ENCODE results near the gene RNF103. TPM values are rescaled to one million over a fixed set of nuclear protein-coding genes. Genes with fewer than 3 reads are reported as not detected.

The RNF103 gene
- total RNA-seq, 4 donors from 2014 or later = 22.3 to 127 (median 102) TPM

DNA sequence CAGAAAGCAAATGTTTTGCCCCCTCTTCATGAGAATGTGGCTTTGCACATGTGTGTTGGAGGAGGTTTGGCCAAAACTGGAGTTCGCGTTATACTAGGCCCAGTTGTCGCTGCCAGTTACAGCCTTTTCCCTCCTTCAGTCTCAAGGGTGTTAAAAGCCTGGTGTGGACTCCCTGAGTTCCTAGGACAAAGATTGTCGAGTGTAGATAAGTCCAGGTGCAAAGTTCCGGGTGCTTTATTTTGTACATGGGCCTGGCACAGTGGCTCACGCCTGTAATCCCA lies 542 bp upstream of the RNF103 start:
- no peaks in the 10 kb centered on the region for H3K27me3 ChIP-seq
- peak overlapping the region; percentile 96 to 99 (median 98) for H3K27ac ChIP-seq
- peaks cover 0 to 30% (median 6%) of the 10 kb centered on the region in 4 donors for H3K4me1 ChIP-seq
- H3K36me3 ChIP-seq = peaks cover 0 to 11% (median 0%) of the 10 kb centered on the region in 3 donors
- H3K4me3 ChIP-seq = peak overlapping the region in 3 of 4 donors; percentile 74 to 93 (median 88)
- DNase-seq = peak in 1 of 3 donors; percentile 58
- no peaks in the 10 kb centered on the region for H3K9me3 ChIP-seq
- TF ChIP-seq, protein P1, sequence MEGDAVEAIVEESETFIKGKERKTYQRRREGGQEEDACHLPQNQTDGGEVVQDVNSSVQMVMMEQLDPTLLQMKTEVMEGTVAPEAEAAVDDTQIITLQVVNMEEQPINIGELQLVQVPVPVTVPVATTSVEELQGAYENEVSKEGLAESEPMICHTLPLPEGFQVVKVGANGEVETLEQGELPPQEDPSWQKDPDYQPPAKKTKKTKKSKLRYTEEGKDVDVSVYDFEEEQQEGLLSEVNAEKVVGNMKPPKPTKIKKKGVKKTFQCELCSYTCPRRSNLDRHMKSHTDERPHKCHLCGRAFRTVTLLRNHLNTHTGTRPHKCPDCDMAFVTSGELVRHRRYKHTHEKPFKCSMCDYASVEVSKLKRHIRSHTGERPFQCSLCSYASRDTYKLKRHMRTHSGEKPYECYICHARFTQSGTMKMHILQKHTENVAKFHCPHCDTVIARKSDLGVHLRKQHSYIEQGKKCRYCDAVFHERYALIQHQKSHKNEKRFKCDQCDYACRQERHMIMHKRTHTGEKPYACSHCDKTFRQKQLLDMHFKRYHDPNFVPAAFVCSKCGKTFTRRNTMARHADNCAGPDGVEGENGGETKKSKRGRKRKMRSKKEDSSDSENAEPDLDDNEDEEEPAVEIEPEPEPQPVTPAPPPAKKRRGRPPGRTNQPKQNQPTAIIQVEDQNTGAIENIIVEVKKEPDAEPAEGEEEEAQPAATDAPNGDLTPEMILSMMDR (IDR thresholded peaks at IDR 0.05) = no peak
- no peak for TF ChIP-seq POLR2A (IDR thresholded peaks at IDR 0.05)

DNA sequence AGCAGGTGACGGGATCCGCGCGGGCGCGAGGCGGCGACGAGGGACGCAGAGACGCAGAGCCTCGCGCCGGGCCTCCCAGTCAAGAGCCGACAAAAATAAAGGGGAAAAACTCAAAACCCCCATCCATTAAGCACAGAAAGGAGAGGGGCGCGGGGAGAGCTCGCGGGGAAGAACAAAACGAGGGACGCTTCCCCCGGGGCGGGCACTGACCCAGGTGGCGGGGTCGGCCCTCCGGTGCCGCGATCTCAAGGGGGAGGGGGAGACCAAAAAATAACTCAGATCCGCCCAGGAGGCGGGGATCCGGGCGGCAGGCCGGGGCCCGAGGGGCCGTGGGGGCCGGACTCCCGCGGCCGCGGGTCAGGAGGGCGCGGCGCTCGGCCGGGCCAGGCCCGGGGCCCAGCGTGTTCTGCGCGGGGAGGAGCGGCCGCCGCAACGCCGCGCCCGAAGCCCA lies 597 bp downstream of the RNF103 start:
- peak overlapping the region; percentile 53 to 93 (median 81) for H3K4me3 ChIP-seq
- TF ChIP-seq, protein P1 (IDR thresholded peaks at IDR 0.05) = no peak
- TF ChIP-seq POLR2A (IDR thresholded peaks at IDR 0.05) = no peak
- H3K36me3 ChIP-seq = peaks cover 0 to 22% (median 0%) of the 10 kb centered on the region in 3 donors
- H3K4me1 ChIP-seq = peaks cover 0 to 31% (median 6%) of the 10 kb centered on the region in 4 donors
- DNase-seq = peak; percentile 50 to 76 (median 74)
- H3K9me3 ChIP-seq = no peaks in the 10 kb centered on the region
- H3K27ac ChIP-seq = peak overlapping the region; percentile 96 to 99 (median 98)
- no peaks in the 10 kb centered on the region for H3K27me3 ChIP-seq

DNA sequence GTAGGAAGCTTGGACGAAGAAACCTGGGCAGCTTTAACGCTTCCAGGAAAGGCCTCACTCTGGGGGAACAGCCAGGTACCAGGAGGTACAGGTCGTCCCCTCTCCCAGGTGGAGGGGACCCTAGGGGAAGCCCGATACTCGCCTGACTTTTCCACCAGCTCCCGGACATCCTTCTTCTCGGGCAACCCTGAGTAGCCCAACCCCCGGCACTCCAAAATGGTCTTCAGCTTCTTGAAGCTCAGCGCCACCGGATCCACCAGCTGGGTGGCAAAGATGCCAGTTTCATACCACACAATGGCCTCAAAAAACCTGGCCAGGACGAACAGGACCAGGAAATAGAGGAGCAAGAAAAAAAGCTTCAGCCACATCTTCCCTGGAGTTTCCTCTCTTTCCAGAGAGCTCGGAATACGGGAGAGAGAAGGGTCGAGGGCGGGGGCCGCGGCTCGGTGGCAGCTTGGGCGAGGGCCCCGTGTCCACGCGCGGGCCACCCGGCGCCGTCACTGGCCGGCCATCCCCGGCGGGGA lies 1.1 kb downstream of the RNF103 start:
- H3K4me1 ChIP-seq = peaks cover 0 to 28% (median 6%) of the 10 kb centered on the region in 4 donors

DNA sequence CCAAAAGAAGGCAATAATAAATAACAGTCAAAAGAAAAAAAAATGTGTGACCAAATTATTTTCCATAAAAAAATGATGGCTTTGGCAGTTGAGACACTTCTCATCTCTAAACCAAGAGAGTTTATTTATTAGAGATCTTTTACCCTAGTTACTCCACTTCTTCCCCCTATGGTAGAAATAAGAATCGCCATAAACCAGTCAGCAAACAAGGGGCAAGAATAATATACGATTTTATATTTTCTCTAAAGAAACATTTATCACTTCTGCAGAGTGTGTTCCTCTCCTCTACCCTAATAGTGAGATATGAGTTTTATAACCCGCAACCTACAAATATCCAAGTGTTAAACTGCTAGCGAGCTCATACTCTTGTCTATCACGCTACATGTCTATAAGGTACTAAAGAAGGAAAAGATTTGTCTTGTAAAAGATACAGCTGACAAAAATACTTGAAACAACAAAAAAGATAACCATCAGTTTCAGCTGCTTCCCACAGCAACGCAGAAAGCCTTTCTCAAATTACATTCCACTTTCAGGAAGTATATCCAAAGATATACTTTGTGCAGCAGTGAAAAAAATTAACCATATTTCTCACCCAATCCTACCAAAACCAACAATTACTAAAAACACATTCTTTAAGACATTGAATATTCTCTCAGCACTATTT lies 2.3 kb downstream of the RNF103 start:
- H3K27ac ChIP-seq = peak overlapping the region in 2 of 4 donors; percentile 98 to 99
- H3K4me1 ChIP-seq = peaks cover 0 to 24% (median 6%) of the 10 kb centered on the region in 4 donors
- no peak for DNase-seq
- no peak for TF ChIP-seq POLR2A (IDR thresholded peaks at IDR 0.05)
- TF ChIP-seq, protein P1 (IDR thresholded peaks at IDR 0.05) = peak in 1 of 6 experiments; percentile 10
- peaks cover 0 to 30% (median 0%) of the 10 kb centered on the region in 3 donors for H3K36me3 ChIP-seq
- no peaks in the 10 kb centered on the region for H3K9me3 ChIP-seq
- H3K4me3 ChIP-seq = peak overlapping the region in 3 of 4 donors; percentile 53 to 93 (median 88)
- no peaks in the 10 kb centered on the region for H3K27me3 ChIP-seq

More for the DNA sequence above, 1.1 kb downstream of the RNF103 start:
- Histone ChIP-seq H3K4me3 (peak overlapping the region; percentile 53 to 93 (median 81)), H3K9me3 (no peaks in the 10 kb centered on the region), H3K36me3 (peaks cover 0 to 25% (median 0%) of the 10 kb centered on the region in 3 donors), H3K27ac (peak overlapping the region; percentile 96 to 99 (median 98)), H3K27me3 (no peaks in the 10 kb centered on the region)
- peak; percentile 39 to 63 (median 62) for DNase-seq
- peak in 1 of 2 donors; percentile 4 for TF ChIP-seq POLR2A (IDR thresholded peaks at IDR 0.05)
- TF ChIP-seq, protein P1 (IDR thresholded peaks at IDR 0.05) = no peak

DNA sequence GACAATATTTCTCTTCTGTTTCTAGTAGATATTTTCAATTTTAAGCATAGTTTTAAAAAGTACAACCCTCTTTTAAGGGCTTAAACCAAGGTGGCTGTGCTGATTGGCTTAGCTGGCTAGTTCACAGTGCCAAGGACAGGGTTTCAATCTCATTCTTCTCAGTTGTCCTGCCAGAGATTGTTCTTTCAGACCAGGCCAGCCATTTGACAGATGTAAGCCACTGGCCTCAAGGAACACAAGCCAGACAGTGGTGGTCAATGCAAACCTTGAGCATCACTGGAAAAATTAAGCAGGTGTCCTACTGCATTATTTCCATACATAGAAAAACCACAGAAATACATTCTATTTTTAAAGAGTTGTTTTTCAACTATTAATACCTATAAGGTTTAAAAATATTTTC lies 5.9 kb downstream of the RNF103 start:
- H3K4me3 ChIP-seq = no peak overlapping the region
- peaks cover 0 to 24% (median 6%) of the 10 kb centered on the region in 4 donors for H3K4me1 ChIP-seq
- TF ChIP-seq, protein P1 (IDR thresholded peaks at IDR 0.05) = no peak
- TF ChIP-seq POLR2A (IDR thresholded peaks at IDR 0.05) = no peak
- H3K27me3 ChIP-seq = no peaks in the 10 kb centered on the region
- H3K27ac ChIP-seq = no peak overlapping the region
- H3K9me3 ChIP-seq = no peaks in the 10 kb centered on the region
- no peak for DNase-seq
- peaks cover 0 to 65% (median 0%) of the 10 kb centered on the region in 3 donors for H3K36me3 ChIP-seq

Data from Peyer's patch (tissue), 4 donors.